GM18870 (cell line): ENCODE results near the gene DENND4C.
"Not testable (repeated sequence)": the region's sequence is repeated elsewhere in the genome, so short reads cannot be mapped to it uniquely, and the experiment has no call there.

Experiments used
- ATAC-seq: cut with Tn5 transposase; IDR thresholded peaks from one replicate; pipeline ENCODE4 v1.9.1; 2021; ENCODE audit warnings: moderate library complexity; ENCODE audit not compliant: unreplicated experiment

The DENND4C gene

GRCh38 chr9:19265602-19266001 is 35.1 kb downstream of the DENND4C start:
- not testable (repeated sequence) for ATAC-seq

DNA sequence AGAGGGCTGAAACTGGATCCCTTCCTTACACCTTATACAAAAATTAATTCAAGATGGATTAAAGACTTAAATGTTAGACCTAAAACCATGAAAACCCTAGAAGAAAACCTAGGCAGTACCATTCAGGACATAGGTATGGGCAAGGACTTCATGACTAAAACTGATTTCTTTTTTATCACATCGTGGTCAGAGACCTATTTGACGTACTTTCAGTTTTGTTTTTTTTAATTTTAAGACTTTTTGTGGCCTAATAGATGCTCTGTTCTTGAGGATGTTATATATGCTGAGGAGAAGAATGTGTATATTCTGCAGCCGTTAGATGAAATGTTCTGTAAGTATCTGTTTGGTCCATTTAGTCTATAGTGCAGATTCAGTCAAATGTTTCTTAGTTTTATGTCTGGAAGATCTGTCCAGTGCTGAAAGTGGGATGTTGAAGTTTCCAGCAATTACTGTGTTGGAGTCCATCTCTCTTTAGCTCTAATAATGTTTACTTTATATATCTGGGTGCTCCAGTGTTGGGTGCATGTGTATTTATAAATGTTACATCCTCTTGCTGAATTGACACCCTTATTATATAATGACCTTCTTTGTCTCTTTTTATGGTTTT is 36.4 kb downstream of the DENND4C start:
- ATAC-seq: not testable (repeated sequence)

GRCh38 chr9:19269582-19269981 is 39.1 kb downstream of the DENND4C start:
- ATAC-seq: no peak

GRCh38 chr9:19270421-19270949 is 40.0 kb downstream of the DENND4C start:
- ATAC-seq: no peak

GRCh38 chr9:19271081-19271480 is 40.6 kb downstream of the DENND4C start:
- ATAC-seq: no peak

- no peak for ATAC-seq
These were observed 51.3 kb downstream of the DENND4C start for GRCh38 chr9:19281801-19282200.

GRCh38 chr9:19283072-19283710 is 52.7 kb downstream of the DENND4C start:
- no peak for ATAC-seq

DNA sequence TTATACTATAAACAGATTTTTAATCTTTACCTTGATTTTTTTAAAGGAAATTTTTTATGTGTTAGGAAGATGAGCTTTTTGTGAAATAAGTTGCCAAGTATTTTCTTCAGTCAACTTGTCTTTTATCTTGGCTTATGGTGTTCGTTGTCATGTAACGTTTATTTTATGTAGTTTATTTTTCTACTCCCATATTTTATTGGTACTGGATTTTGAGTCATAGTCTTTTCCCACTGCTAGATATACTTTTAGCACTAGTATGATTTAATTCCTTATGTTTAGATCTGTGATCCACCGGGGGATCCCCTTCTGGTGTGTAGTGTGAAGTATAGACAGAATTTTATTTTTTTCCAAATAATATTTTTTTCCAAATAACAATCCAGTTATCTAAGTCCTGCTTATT is 54.2 kb downstream of the DENND4C start:
- no peak for ATAC-seq

- ATAC-seq: no peak
These were observed 56.2 kb downstream of the DENND4C start for GRCh38 chr9:19286634-19287188.

DNA sequence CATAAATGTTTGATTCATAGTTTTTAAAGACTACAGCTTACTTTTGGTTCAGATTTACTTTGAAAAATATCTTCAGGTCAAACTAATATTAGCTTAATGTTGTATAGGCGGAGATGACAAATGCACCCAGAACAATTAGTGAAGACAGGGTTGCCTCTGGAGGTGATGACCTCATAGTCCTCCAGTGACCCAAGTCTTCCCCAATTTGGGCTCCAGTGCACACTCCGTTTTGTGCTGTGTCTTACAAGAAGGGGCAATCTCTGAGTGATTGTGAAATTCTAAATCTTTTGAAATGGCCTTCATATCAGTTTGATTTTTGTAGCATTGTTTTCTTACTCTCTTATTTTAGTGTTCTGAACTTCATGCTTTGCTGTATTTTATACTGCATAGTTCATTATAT is 57.6 kb downstream of the DENND4C start:
- no peak for ATAC-seq

GRCh38 chr9:19290103-19290502 is 59.6 kb downstream of the DENND4C start:
- no peak for ATAC-seq

- no peak for ATAC-seq
These were observed 63.7 kb downstream of the DENND4C start for GRCh38 chr9:19294219-19294618.

DNA sequence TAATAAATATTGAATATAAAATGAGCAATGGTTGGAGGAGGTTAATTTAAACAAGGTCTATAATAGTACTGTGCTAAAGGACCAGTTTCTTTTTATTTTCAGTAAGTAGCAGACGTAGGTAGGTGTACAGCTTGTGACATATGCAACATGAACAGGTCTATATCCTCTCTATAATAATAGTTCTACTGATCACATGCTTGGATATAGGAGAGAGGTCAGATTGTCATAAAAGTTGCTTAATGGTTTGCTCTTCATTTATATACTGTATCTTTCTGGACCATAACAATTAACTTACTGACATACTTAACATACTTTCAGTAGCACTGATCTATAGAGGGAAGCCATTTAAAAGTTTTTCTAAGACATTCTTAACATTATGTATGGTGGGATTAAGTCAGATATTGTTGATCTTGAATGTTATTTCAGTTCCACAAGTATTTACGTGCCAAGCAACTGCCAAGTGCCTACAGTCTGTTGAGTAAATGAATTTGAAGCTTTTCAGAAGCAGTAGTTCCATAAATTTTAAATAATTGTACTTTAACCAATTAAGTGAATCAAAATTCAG is 68.0 kb downstream of the DENND4C start:
- ATAC-seq: no peak

GRCh38 chr9:19303216-19303615 is 72.7 kb downstream of the DENND4C start:
- ATAC-seq: no peak

DNA sequence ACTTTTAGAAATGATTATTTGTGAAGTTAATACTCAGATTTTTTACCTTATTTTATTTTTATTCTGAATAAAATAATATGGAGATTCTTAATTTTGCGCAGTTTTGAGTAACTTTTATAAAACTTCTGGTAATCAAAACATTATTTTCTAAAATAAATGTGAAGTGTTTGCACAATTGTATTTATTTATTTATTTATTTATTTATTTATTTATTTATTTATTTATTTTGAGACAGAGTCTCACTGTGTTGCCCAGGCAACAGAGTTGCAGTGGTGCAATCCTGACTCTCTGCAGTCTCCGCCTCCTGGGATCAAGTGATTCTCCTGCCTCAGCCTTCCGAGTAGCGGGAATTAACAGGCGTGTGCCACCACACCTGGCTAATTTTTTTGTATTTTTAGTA is 76.1 kb downstream of the DENND4C start:
- no peak for ATAC-seq

DNA sequence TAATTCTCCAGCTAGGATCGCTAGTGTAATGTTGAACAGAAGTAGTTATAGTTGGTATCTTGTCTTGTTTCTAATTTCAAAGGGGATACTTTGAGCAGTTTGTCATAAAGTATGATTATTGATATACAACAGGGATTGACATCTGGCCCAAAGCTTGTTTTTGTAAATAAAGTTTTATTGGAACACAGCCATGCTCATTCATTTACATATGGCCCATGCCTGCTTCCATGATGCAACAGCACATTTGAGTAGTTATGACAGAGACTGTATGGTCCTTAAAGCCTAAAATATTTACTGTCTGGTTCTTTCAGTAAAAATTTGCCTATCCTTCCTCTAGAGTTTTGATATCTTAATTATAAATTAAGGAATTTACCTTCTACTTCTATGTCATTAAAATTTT is 79.8 kb downstream of the DENND4C start:
- no peak for ATAC-seq

DNA sequence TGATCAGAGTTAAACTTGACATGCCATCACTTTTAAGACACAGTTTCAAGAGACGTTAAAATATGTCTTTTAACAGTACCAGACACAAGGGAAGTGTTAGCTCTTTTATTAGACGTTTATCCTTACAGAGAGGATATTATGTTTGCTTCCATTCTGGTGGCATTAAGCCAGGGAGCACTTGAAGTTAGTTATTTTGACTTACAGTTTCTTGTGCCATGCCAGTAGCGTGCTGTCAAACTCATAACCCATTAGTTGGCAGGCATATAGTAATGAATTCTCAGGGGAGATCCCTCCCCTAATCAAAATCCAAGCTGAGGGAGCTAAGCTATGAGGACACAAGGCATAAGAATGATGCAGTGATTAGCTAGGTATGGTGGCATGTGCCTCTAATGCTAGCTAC is 83.1 kb downstream of the DENND4C start:
- no peak for ATAC-seq

DNA sequence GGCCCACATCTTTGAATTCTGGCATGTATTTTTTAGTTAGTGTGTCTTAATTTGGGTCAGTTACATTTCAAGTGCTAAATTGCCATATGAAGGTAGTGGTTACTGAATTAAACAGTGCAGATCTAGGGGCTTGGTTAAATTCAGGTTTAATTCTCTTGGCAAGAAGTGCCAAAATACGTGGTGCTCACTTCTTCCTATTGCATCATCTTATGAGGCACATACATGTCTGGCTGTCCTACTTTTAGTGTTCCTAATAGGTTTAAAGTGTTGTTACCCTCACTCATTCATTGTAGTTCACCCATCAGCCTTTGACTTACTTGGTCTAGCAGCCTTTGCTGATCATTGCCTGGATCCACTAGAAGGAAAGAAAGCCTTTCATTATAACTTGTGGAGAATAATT is 90.0 kb downstream of the DENND4C start:
- ATAC-seq: no peak

- ATAC-seq: no peak
These were observed 101.4 kb downstream of the DENND4C start for GRCh38 chr9:19331877-19332276.

DNA sequence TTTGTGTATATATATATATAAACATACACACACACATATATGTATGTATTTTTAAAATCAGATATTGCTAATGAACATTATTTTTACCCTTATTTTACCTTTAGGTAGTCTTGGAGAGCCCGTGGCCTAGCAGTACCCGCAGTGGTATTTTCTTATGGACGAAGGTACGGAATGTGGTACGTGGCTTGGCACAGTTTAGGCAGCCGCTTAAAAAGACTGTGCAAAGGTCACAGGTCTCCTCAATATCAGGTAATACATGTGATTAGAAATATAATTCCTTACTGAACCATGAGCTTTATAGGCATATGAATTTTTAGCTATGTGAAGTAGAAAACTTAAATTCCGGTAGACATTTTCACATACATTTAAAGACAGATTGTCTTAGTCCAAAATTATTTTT is 105.7 kb downstream of the DENND4C start:
- ATAC-seq: no peak

DNA sequence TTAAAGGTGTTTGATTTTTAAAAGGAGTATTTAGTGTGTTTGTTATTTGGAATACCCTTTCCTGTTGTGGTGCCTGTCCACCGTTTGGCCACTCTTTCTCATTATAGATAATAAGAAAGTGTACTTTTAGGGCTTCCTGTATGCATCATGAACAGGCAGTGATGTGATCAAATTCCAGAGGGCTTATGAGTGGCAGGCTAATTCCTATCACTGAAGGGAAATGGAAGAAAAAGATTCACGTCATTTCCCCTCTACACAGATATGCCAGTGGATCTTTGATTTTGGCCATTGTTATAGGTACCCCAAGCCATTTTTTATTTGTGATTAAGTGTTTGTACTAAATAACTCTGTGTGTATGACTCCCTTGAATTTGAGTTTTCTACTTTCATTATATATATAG is 112.5 kb downstream of the DENND4C start:
- ATAC-seq: no peak

- ATAC-seq: no peak
These were observed 128.2 kb downstream of the DENND4C start for GRCh38 chr9:19358701-19359100.
